Fibroblast of peridontal ligament (primary cell): ENCODE results near the gene TBCD.
"Not testable (repeated sequence)": the region's sequence is repeated elsewhere in the genome, so short reads cannot be mapped to it uniquely, and the experiment has no call there.

Experiments used
- DNase-seq: peaks from one replicate; pipeline ENCODE4 v3.0.0-alpha.2; 2010; ENCODE audit errors: extremely low read depth

Gene TBCD

GRCh38 chr17:82957469-82957795 lies 205.6 kb downstream of the TBCD start:
- no peak for DNase-seq

- no peak for DNase-seq
Observed at GRCh38 chr17:82957961-82958561, 206.2 kb downstream of the TBCD start.

- DNase-seq: no peak
Observed at GRCh38 chr17:82959242-82959930, 207.5 kb downstream of the TBCD start.

GRCh38 chr17:82959990-82960418 lies 208.1 kb downstream of the TBCD start:
- DNase-seq: no peak

- DNase-seq: no peak
Observed at GRCh38 chr17:82960419-82961271, 208.8 kb downstream of the TBCD start.

GRCh38 chr17:82961366-82962162 lies 209.7 kb downstream of the TBCD start:
- no peak for DNase-seq

- peak; percentile 61 for DNase-seq
Observed at GRCh38 chr17:82962163-82962720, 210.4 kb downstream of the TBCD start.

GRCh38 chr17:82963104-82963950 lies 211.5 kb downstream of the TBCD start:
- DNase-seq: peak; percentile 80

GRCh38 chr17:82964451-82964850 lies 212.6 kb downstream of the TBCD start:
- not testable (repeated sequence) for DNase-seq

GRCh38 chr17:82964851-82965341 lies 213.0 kb downstream of the TBCD start:
- no peak for DNase-seq

- DNase-seq: no peak
Observed at GRCh38 chr17:82965371-82965770, 213.5 kb downstream of the TBCD start.

- no peak for DNase-seq
Observed at GRCh38 chr17:82966415-82966814, 214.6 kb downstream of the TBCD start.

- no peak for DNase-seq
Observed at GRCh38 chr17:82967268-82968032, 215.6 kb downstream of the TBCD start.

GRCh38 chr17:82968033-82968841 lies 216.4 kb downstream of the TBCD start:
- not testable (repeated sequence) for DNase-seq

GRCh38 chr17:82970067-82970466 lies 218.2 kb downstream of the TBCD start:
- no peak for DNase-seq

- no peak for DNase-seq
Observed at GRCh38 chr17:82970818-82971590, 219.1 kb downstream of the TBCD start.

GRCh38 chr17:82972836-82973372 lies 221.0 kb downstream of the TBCD start:
- no peak for DNase-seq
